ENCODE data around the gene TMEM94.

- TF ChIP-seq CTCF (IDR thresholded peaks at IDR 0.05), result no peak
- no peak for TF ChIP-seq POLR2A (IDR thresholded peaks at IDR 0.05)
- TF ChIP-seq POLR2AphosphoS5 (IDR thresholded peaks at IDR 0.05; ENCODE audit: insufficient read depth in 1 of 2, low read depth in 1 of 2), result no peak
These were observed 22.1 kb downstream of the TMEM94 start for GRCh38 chr17:75478508-75478907.

Data from vagina (tissue), 2 donors.